Mammary microvascular endothelial cell (primary cell): ENCODE data around the gene RFX3. TPM values are rescaled to one million over a fixed set of nuclear protein-coding genes. Genes with fewer than 3 reads are reported as not detected.

Experiments
- total RNA-seq: library from RNA; depleted of rRNA; stranded (reverse); fragments of >200 nt; gene quantifications from 2 replicates; pipeline ENCODE4 v1.2.3, GENCODE V29; 2015

The RFX3 gene
- total RNA-seq, result 2.9 and 4.8 TPM in 2 replicates

DNA sequence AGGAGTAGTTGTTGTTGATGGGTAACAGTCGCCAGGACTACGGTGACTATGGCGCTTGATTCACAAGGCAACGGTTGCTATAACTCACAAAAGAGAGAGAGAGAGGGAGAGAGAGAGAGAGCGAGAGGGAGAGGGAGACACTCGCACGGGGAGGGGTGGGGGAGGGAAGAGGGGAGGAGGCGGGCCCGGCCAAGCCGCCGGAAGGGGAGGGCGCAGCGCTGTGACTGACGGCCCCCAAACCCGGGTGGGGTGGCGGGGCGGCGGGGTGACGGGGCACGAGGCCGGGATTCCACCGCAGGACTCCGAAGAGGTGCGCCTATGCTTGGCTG lies at the start of gene RFX3:
TSS of gene RFX3 (minus strand) at position 166 of the 329 bp plus-strand sequence. CDS start 130,413 bp downstream, outside the sequence.

